Measurements from ENCODE around the gene NPC1L1.

NPC1L1 gene

GRCh38 chr7:44463169-44463808 lies 77.8 kb downstream of the NPC1L1 start:
- H3K9me3 Mint-ChIP-seq: no peaks in the 10 kb centered on the region
- no peak overlapping the region for H3K4me3 Mint-ChIP-seq
- H3K27ac Mint-ChIP-seq: no peak overlapping the region
- H3K4me1 Mint-ChIP-seq: peaks cover 65% of the 10 kb centered on the region
- H3K36me3 Mint-ChIP-seq: peaks cover 54% of the 10 kb centered on the region
- no peak for ATAC-seq
- no peaks in the 10 kb centered on the region for H3K27me3 Mint-ChIP-seq

Data from stimulated activated memory B cell treated with anti-CD40 and anti-IgM and Interleukin-4, amounts not matched to agents 10 μg/mL and 1 μg/mL and 100 μg/mL, for 72 hours (primary cell).